Stimulated activated CD8-positive, alpha-beta memory T cell treated with anti-CD3 and anti-CD28 coated beads, Interleukin-15, amount 100 ng/mL, for 4 hours (primary cell): Measurements from ENCODE around the gene RPGRIP1L.

Source experiments
- DNase-seq, 2 donors: peaks; one replicate each; pipeline ENCODE4 v3.0.0-alpha.2; 2020; ENCODE audit warnings: low read depth in 2 of 2

The RPGRIP1L gene

GRCh38 chr16:53703590-53704444, at the start of gene RPGRIP1L, which contains the start of gene FTO:
Gene RPGRIP1L, minus strand, starts transcription at chr16:53703859. Its CDS starts 3,136 bp downstream, at chr16:53700723.
Gene FTO, plus strand, starts transcription at chr16:53704156.
- DNase-seq = peak; percentile 85 to 93

DNA sequence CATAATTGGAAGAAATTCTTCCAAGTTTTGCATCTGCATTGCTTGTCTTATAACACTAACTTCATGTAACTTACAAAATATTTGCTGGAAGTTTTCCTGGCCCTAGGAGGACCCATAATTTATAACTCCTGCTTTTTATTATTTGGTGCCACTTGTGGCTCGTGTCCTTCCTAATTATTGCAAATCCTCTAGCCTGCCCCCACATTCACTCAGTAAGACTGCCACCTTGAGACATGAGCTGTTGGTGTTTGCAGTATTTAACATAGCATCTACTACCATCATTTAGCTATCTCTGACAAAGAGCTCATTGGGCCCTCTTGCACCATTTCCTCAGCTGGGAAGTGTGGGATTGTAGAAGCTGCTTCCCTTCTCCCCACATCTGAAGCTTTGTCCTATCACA, 49.8 kb upstream of the RPGRIP1L start:
- no peak for DNase-seq

DNA sequence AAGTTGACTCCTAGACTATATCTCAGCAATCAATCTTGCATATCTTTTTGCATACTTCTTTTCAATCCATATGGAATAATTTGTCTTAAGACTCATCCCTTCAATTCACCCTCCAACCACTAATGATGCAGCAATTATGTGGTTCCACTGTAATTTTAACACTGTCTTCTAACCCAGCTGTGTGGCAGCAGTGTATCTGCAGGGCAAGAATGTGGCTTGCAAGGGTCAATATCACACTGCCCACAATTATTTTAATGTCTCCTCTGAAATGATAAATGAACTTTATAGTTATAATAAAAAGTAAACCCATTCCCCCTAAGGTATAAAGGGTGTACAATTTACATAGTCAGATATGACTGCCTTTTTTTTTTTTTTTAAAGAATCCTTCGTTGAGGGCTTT, 48.9 kb upstream of the RPGRIP1L start:
- DNase-seq = no peak

- no peak for DNase-seq
Measured at GRCh38 chr16:53745753-53746266, 42.2 kb upstream of the RPGRIP1L start.

GRCh38 chr16:53745086-53745485, 41.4 kb upstream of the RPGRIP1L start:
- no peak for DNase-seq

GRCh38 chr16:53744449-53744848, 40.8 kb upstream of the RPGRIP1L start:
- peak in 1 of 2 donors; percentile 22 for DNase-seq

DNA sequence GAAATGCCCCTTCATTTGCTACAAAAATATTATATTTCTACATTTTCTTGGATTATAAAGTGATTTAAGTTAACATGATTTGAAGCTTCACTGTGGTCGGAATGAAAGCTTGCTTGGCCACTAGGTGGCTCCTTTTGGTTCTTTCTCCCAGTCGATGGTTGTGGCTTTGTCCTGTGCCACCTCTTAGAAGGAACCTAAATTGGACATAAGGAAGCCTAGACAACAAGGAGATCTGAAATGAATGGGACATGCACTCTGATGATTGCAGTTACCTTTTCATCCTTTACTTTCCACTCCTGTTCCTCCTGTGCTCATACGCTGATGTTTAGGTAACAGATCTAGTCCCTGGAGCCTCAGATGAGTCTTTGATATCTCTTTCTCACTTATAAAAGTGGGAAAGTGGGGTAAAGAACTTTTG, 39.5 kb upstream of the RPGRIP1L start:
- no peak for DNase-seq

DNA sequence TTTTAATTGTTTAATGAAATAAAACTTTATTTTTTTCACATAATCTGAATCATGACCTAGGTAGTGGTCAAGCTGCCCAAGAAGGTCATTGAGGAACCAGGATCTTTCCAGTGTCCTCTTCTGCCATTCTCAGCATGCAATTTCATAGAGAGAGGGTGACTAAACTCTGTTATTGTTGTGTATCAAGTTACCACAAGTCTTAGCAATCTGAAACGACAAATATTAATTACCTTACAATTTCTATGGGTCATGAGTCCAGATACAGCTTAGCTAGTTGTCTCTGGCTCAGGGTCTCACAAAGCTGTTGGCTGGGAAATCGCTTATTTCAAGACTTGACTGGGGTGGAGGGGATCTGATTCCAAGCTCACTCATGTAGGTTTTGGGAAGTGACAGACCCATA, 37.9 kb upstream of the RPGRIP1L start:
- no peak for DNase-seq

- DNase-seq = no peak
Measured at GRCh38 chr16:53740933-53741531, 37.4 kb upstream of the RPGRIP1L start.

DNA sequence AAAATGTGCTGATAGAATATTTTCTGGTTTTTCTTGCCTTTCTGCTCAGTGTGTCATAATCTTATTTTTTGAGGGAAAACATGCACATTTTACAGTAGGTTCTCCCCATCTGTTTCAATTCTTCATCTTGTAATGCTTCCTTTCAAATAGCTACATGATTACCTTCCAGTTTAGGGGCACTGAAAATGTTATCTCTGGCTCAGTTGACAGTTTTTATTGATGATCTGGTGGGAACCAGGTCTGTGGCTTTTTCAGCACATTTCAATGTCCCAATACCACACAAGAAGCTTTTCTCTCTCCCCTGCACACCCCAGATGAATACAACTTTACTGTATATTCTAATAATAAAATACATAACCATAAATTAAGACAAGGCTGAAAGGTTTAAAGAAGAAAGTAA, 36.8 kb upstream of the RPGRIP1L start:
- no peak for DNase-seq

GRCh38 chr16:53737552-53737951, 33.9 kb upstream of the RPGRIP1L start:
- DNase-seq = no peak

DNA sequence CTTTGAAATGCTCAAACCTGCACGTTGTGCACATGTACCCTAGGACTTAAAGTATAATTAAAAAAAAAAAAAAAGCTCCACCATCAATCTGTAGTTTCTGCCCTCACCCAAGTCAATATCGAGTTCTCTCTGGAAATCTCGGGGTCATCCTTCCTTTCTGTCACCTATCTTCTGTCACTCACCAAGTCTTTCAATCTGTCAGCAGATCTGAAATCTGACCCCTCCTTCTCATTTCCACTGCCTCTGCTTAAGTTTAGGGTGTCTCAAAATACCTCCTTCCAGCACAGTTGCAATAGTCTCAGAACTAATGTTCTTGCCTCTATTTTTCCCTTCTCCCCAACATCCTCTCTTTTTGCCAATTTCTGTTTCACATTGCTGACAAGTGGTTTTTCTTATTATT, 32.6 kb upstream of the RPGRIP1L start:
- no peak for DNase-seq

DNA sequence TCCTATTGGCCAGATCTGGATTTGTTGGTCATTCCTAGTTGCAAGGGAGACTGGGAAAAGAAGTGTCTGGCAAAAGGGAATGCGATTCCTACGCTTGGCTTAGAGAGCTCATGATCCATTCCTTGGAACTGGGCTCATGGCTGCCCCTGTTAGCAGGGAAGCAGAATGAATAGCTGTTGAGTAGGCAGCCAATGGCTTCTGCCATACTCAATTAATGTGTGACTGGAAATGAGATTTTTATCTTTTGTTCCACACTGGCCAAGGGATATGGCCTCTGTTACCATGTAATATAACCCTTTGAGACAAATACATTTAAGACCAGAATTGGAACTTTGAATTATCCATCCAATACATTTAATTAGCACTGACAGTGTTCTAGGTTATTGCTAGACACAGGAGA, 31.2 kb upstream of the RPGRIP1L start:
- no peak for DNase-seq

- DNase-seq = no peak
Measured at GRCh38 chr16:53732296-53732929, 28.8 kb upstream of the RPGRIP1L start.

DNA sequence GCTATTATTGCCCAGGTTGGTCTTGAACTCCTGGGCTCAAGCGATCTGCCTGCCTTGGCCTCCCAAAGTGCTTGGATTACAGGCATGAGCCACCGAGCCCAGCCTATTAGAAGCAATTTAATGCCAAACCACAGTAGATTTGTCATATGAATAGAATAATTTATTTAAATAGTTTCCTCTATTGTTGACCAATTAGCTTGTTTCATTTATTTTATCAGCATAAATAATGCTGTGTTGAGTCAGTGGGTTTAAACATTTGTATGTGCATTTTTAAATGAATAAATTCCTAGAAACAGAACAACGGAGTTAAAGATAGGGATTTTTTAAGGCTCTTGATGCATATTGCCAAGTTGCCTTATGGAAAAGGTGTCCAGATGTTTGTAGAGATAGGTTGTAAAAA, 27.0 kb upstream of the RPGRIP1L start:
- DNase-seq = no peak

- no peak for DNase-seq
Measured at GRCh38 chr16:53726625-53727024, 23.0 kb upstream of the RPGRIP1L start.

DNA sequence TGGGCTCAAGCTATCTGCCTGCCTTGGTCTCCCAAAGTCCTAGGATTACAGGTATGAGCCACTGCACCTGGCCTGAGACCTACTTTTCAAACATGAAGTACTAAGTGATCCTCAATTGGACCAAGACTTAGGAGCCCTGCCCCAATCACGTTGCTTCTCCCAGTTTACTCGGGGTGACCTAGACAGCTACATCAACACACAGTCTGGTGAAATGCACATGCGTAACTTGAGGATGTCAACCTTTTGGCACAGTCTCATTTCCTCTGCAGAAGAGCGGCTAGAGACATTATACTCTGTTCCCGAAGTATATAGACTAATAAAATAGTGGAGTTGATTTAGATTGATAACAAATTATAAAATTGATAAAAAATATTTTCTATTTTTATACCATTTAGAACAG, 17.4 kb upstream of the RPGRIP1L start:
- no peak for DNase-seq

GRCh38 chr16:53717577-53717976, 13.9 kb upstream of the RPGRIP1L start:
- DNase-seq = no peak

- DNase-seq = no peak
Measured at GRCh38 chr16:53715023-53715384, 11.3 kb upstream of the RPGRIP1L start.

DNA sequence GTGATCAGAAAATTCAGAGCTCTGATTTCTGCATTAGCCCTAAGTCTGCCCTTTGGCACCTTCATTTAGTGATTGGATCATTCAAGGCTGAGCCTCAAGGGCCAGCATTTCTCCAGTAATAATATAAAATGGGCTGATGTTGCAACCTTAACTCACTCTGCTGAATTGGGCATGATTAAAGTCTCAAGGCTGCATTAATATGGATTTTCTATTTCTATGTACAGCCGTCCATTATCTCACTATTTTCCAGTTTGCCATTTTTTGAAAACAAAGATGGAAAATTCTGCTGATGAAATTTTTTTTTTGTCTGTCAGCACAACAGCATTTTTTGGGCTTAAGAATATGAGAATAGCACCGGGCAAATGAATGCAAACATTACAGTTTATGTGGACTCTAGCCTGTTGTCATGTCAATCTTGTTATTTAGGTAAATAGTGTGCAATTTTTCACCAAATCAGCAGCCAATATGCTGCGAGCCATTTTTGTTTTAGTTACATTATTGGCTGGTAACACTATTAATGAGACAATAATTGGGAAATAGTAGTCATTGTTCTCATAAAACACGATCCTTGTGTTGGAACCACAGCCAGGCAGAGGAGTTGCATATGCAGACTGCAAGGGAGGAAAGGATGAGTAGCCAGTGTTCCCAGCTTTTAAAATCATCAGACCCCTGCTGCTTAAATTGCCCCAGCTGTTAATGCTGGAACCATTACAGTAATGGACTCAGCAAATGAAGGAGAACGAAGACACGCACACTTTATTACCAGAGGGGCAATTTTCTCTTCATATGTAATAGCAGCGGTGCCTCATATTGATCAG, 10.8 kb upstream of the RPGRIP1L start:
- DNase-seq = no peak

DNA sequence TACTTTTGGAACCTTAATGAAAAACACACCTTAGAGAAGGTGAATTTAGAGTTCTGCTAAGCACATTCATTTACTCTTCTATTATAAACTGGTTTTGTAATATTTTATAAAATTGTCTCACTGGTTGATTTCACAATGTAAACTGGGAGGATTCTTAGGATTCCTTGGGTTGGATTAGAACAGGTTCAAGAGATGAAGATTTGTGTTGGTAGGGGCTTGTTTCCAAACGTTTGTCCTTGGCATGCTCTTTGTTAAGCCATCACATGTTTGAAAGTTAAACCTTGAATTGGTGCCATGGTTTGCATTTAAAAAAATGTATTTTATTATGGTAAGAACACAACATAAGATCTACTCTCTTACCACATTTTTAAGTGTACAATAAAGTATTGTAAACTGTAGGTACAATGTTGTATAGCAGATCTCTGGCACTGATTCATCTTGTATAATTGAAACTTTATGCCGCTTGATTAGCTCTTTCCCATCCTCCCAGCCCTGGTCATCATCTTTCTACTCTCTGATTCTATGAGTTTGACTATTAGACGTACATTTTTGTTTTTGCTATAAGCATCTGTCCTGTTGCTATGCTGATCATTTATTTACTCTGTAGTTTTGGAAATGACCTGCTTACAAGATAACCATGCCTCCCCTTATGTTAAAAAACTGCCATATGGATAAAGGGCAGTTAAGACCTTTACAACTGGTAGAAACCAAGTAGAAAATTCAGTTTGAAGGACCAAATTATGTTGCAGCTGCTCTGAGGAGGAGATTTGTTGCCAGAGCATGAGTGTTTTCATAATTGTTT, 9.9 kb upstream of the RPGRIP1L start:
- DNase-seq = no peak
